ENCODE results near the gene SPARCL1.

Gene SPARCL1

GRCh38 chr4:87465739-87466366 lies 63.3 kb downstream of the SPARCL1 start:
- Histone ChIP-seq H3K4me1 (ENCODE audit: control insufficient read depth, low read length) (peaks cover 16% of the 10 kb centered on the region), H3K27me3 (ENCODE audit: control insufficient read depth, low read length) (no peaks in the 10 kb centered on the region), H3K4me2 (ENCODE audit: low read length) (no peak overlapping the region), H3K27ac (ENCODE audit: low read depth, low read length) (no peak overlapping the region), H3F3A (ENCODE audit: control insufficient read depth, insufficient read depth) (no peaks in the 10 kb centered on the region), H3K9me2 (replicated peaks; ENCODE audit: control insufficient read depth, low read length) (no peaks in the 10 kb centered on the region), H4K20me1 (ENCODE audit: control insufficient read depth, insufficient read depth, low read depth, low read length) (no peaks in the 10 kb centered on the region; the same call in 1 of the 2 replicates), H3K36me3 (ENCODE audit: control insufficient read depth, low read length) (no peaks in the 10 kb centered on the region), H3K4me3 (ENCODE audit: low read length) (no peak overlapping the region), H3K79me2 (ENCODE audit: control insufficient read depth, low read length) (no peaks in the 10 kb centered on the region), H3K9me3 (ENCODE audit: control insufficient read depth, insufficient read depth, low read length) (no peaks in the 10 kb centered on the region)
- TF ChIP-seq, protein P1, sequence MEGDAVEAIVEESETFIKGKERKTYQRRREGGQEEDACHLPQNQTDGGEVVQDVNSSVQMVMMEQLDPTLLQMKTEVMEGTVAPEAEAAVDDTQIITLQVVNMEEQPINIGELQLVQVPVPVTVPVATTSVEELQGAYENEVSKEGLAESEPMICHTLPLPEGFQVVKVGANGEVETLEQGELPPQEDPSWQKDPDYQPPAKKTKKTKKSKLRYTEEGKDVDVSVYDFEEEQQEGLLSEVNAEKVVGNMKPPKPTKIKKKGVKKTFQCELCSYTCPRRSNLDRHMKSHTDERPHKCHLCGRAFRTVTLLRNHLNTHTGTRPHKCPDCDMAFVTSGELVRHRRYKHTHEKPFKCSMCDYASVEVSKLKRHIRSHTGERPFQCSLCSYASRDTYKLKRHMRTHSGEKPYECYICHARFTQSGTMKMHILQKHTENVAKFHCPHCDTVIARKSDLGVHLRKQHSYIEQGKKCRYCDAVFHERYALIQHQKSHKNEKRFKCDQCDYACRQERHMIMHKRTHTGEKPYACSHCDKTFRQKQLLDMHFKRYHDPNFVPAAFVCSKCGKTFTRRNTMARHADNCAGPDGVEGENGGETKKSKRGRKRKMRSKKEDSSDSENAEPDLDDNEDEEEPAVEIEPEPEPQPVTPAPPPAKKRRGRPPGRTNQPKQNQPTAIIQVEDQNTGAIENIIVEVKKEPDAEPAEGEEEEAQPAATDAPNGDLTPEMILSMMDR (IDR thresholded peaks at IDR 0.05; ENCODE audit: low read depth, low read length, poor library complexity, severe bottlenecking): peak; percentile 35
- TF ChIP-seq EZH2phosphoT487 (IDR thresholded peaks at IDR 0.05; ENCODE audit: borderline replicate concordance, low read length): no peak

DNA sequence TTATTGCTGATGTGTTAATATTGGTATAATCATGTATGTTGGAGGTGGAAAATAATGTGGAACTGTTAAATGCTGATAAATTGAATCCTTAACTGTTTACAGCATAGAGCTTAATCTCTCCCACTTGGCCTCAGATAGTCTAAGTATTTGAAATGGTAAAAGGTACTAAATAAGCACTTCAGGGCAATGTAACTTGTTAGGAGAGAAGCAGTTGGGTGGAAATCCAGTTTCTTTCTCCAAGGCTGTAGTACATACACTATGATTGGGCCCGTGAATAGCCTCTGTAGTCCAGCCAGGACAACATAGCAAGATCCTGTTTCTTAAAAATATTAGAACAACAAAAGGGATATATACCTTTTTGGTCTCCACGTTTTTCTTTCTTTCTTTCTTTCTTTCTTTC lies 67.1 kb downstream of the SPARCL1 start:
- H3K9me2 ChIP-seq (replicated peaks; ENCODE audit: control insufficient read depth, low read length): no peaks in the 10 kb centered on the region
- no peaks in the 10 kb centered on the region for H3F3A ChIP-seq (ENCODE audit: control insufficient read depth, insufficient read depth)
- no peaks in the 10 kb centered on the region for H3K9me3 ChIP-seq (ENCODE audit: control insufficient read depth, insufficient read depth, low read length)
- H3K4me3 ChIP-seq (ENCODE audit: low read length): no peak overlapping the region
- H3K27ac ChIP-seq (ENCODE audit: low read depth, low read length): no peak overlapping the region
- TF ChIP-seq EZH2phosphoT487 (IDR thresholded peaks at IDR 0.05; ENCODE audit: borderline replicate concordance, low read length): no peak
- TF ChIP-seq, protein P1 (IDR thresholded peaks at IDR 0.05; ENCODE audit: low read depth, low read length, poor library complexity, severe bottlenecking): no peak
- no peaks in the 10 kb centered on the region; the same call in 1 of the 2 replicates for H4K20me1 ChIP-seq (ENCODE audit: control insufficient read depth, insufficient read depth, low read depth, low read length)
- H3K27me3 ChIP-seq (ENCODE audit: control insufficient read depth, low read length): no peaks in the 10 kb centered on the region
- no peaks in the 10 kb centered on the region for H3K79me2 ChIP-seq (ENCODE audit: control insufficient read depth, low read length)
- H3K4me2 ChIP-seq (ENCODE audit: low read length): no peak overlapping the region
- H3K4me1 ChIP-seq (ENCODE audit: control insufficient read depth, low read length): peaks cover 25% of the 10 kb centered on the region
- peaks cover 20% of the 10 kb centered on the region for H3K36me3 ChIP-seq (ENCODE audit: control insufficient read depth, low read length)

DNA sequence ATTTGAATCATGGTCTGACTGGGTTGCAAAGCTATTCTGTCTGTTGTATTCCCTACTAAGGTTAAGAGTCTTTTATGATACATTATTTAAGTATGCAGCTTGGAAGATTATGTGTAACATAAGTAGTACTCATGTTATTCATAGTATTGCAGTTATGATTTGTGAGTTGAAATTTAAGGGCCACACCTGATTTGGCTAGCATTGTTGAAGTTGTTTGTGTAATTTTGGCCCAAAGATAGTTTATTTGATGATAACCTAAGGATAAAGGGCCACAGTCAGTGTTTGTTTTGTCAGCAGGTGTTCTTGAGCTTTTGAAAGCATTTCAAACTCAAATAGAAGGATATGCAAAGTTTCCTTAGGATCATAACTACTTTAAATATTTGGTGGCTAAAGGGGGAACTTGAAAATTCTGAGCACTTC lies 67.9 kb downstream of the SPARCL1 start:
- Histone ChIP-seq H3F3A (ENCODE audit: control insufficient read depth, insufficient read depth) (no peaks in the 10 kb centered on the region), H3K79me2 (ENCODE audit: control insufficient read depth, low read length) (no peaks in the 10 kb centered on the region), H3K27me3 (ENCODE audit: control insufficient read depth, low read length) (no peaks in the 10 kb centered on the region), H3K4me1 (ENCODE audit: control insufficient read depth, low read length) (peaks cover 25% of the 10 kb centered on the region), H3K27ac (ENCODE audit: low read depth, low read length) (peak overlapping the region; percentile 36), H3K9me3 (ENCODE audit: control insufficient read depth, insufficient read depth, low read length) (no peaks in the 10 kb centered on the region), H3K9me2 (replicated peaks; ENCODE audit: control insufficient read depth, low read length) (no peaks in the 10 kb centered on the region), H4K20me1 (ENCODE audit: control insufficient read depth, insufficient read depth, low read depth, low read length) (no peaks in the 10 kb centered on the region; the same call in 1 of the 2 replicates), H3K4me3 (ENCODE audit: low read length) (peak overlapping the region; percentile 30; the same call in 1 of the 2 replicates), H3K4me2 (ENCODE audit: low read length) (peak overlapping the region; percentile 46), H3K36me3 (ENCODE audit: control insufficient read depth, low read length) (peaks cover 20% of the 10 kb centered on the region)
- no peak for TF ChIP-seq EZH2phosphoT487 (IDR thresholded peaks at IDR 0.05; ENCODE audit: borderline replicate concordance, low read length)
- TF ChIP-seq, protein P1 (IDR thresholded peaks at IDR 0.05; ENCODE audit: low read depth, low read length, poor library complexity, severe bottlenecking): no peak

Measured in DOHH2 (cell line).